ENCODE results near the gene KRTAP2-3.

DNA sequence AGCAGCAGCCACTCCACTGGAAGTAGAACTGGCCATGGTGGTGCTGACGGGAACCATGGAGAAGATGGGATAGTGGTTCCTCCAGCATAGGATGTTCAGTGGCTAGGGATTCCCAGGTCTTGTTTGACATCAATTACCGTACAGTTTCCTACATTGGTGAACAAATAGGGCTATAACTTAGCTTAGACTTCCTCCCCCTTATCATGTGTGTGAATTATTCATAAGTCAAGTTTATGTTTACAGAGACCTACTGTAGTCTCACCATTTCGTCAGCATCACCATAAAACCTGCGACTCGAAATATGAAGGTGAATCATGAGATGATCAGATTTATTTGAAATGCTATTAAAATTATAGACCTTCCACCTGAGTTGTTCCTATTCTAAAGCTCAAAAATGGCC lies 1.2 kb downstream of the KRTAP2-3 start:
- TF ChIP-seq, protein P1, sequence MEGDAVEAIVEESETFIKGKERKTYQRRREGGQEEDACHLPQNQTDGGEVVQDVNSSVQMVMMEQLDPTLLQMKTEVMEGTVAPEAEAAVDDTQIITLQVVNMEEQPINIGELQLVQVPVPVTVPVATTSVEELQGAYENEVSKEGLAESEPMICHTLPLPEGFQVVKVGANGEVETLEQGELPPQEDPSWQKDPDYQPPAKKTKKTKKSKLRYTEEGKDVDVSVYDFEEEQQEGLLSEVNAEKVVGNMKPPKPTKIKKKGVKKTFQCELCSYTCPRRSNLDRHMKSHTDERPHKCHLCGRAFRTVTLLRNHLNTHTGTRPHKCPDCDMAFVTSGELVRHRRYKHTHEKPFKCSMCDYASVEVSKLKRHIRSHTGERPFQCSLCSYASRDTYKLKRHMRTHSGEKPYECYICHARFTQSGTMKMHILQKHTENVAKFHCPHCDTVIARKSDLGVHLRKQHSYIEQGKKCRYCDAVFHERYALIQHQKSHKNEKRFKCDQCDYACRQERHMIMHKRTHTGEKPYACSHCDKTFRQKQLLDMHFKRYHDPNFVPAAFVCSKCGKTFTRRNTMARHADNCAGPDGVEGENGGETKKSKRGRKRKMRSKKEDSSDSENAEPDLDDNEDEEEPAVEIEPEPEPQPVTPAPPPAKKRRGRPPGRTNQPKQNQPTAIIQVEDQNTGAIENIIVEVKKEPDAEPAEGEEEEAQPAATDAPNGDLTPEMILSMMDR (conservative IDR thresholded peaks at IDR 0.05; ENCODE audit: low read depth in 2 of 2), result no peak
- no peak for TF ChIP-seq EZH2phosphoT487 (IDR thresholded peaks at IDR 0.05; ENCODE audit: unreplicated experiment)
- no peak for TF ChIP-seq POLR2AphosphoS5 (IDR thresholded peaks at IDR 0.05; ENCODE audit: low read depth)
- TF ChIP-seq EZH2 (IDR thresholded peaks at IDR 0.05; ENCODE audit: low read depth, unreplicated experiment), result no peak
- TF ChIP-seq REST (IDR thresholded peaks at IDR 0.05; ENCODE audit: unreplicated experiment), result no peak

All from GM23338 (cell line).